ENCODE results near the gene SPIRE1.

DNA sequence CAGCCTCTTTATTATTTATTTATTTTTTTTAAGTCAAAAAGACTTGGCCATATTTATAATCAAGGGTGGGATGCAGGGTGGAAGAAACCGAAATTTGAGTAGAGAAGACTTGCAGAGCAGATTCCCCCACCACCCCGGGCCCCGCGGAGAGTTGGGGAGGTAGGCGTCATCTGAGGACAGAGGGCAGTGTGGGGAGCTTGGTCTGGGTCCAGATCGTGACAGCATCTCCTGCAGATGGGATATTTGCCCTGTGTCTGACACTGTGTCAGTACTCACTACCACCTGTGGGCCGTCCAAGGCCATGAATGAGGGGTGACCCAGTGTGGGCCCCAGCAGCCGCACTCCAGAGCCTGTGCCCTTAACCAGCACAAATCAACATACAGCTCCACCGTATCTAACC is 260.7 kb downstream of the SPIRE1 start:
- TF ChIP-seq, protein P1, sequence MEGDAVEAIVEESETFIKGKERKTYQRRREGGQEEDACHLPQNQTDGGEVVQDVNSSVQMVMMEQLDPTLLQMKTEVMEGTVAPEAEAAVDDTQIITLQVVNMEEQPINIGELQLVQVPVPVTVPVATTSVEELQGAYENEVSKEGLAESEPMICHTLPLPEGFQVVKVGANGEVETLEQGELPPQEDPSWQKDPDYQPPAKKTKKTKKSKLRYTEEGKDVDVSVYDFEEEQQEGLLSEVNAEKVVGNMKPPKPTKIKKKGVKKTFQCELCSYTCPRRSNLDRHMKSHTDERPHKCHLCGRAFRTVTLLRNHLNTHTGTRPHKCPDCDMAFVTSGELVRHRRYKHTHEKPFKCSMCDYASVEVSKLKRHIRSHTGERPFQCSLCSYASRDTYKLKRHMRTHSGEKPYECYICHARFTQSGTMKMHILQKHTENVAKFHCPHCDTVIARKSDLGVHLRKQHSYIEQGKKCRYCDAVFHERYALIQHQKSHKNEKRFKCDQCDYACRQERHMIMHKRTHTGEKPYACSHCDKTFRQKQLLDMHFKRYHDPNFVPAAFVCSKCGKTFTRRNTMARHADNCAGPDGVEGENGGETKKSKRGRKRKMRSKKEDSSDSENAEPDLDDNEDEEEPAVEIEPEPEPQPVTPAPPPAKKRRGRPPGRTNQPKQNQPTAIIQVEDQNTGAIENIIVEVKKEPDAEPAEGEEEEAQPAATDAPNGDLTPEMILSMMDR (IDR thresholded peaks at IDR 0.05), result no peak
- TF ChIP-seq POLR2A (IDR thresholded peaks at IDR 0.05), result no peak
- no peak for TF ChIP-seq EP300 (IDR thresholded peaks at IDR 0.05)
- no peak for TF ChIP-seq POLR2AphosphoS5 (IDR thresholded peaks at IDR 0.05)

Data from stomach (tissue), 4 donors.